Activated CD8-positive, alpha-beta memory T cell treated with anti-CD3 and anti-CD28 coated beads, Interleukin-2, amount 50 U/mL, for 4 hours (primary cell): ENCODE measurements around the gene MYO18A.
"Not testable (repeated sequence)": the region's sequence is repeated elsewhere in the genome, so short reads cannot be mapped to it uniquely, and the experiment has no call there.

ENCODE experiments used
- DNase-seq: peaks from one replicate; pipeline ENCODE4 v3.0.0-alpha.2; 2020

MYO18A gene

DNA sequence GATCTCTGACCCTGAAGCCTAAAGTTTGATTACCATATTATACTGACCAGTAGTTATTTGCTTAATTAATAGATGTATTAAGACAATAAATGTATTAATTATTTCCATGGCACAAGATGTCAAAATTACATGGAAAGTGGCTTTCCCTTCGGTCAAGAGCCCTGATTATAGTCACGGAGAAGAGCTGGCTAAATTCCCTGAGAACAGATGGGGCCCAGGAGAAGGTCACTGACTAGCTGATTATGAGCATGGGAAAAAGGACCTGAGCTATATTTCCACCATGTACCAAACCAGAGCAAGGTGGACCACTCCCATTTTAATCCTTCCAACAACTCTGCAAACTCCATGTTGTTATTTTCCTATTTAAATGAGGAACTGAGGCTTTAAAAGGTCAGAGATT lies 12.9 kb upstream of the MYO18A start:
- DNase-seq: no peak

DNA sequence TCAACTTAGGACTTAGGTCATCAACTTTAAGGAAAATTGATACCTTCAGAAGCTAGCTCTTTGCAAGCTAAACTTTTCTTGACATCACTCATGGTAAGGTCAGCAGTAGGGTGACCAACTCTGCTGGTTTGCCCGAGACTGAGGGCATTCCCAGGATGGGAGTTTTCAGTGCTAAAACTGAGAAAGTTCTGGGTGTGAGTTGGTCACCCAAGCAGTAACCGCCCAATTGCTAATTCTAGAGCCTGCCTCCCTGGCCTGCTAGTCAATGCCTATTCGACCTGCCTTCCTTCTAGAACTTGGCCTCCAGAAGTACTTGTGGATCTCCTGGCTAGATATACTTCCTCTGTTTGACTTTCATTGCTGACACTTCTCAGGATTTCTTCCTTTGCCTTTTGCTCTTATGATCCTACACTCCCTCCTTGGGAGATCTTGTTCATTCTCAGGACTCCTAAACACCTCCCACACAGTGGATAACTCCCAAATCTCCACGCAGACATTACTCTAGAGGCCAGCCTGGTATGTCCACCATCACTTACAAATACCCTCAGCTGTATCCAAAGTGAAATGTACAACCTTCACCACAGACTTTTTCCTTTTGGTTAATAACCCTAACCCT lies 10.5 kb upstream of the MYO18A start:
- DNase-seq: no peak

DNA sequence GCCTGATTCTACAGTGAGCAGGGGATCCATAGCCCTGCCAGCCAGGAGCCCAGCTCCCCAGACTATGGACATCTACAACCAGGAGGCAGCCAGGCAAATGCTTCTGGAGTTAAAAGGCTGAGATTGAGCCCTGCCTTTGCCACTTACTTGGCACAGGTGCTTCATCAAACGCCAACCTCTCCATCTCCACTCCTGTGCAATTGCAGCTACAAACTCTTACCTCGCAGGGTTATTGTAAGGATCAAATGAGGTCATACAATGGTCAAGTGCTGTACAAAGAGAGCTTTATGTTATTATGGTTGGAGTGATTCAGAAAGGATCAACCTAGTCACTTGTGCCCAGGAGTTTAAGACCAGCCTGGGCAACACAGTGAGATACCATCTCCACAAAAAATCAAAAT lies 9.8 kb upstream of the MYO18A start:
- no peak for DNase-seq

DNA sequence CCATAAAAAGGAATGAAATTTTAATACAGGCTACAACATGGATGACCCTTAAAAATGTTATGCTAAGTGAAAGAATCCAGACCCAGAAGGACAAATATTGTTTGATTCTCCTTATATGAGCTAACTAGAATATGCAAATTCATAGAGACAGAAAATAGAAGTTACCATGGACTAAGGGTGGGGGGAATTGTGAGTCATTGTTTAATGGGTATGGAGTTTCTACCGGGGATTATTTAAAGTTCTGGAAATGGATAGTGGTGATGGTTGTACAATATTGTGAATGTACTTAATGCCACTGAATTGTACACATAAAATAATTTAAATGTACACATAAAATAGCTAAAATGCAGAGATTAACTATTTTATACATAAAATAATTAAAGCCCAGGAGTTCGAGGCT lies 9.2 kb upstream of the MYO18A start:
- no peak for DNase-seq

DNA sequence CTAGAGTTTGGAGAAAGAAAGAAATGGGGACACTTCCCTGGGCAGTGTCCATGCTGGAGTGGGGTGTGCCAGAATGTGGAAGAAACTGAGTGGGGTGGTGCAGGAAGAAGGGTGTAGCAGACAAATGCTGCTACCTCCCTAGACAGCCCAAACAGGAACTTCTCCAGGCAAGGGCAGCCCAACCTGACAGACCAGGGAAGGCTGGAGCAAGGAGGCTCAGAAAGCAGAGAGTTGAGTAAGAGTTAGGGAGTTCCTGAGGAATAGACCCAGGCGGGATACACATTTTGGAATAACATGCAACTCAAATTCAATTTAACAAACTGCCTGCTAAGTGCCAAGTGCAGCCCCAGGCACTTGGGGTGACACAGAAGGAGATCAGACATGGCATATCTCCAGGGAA lies 1.0 kb upstream of the MYO18A start:
- no peak for DNase-seq

DNA sequence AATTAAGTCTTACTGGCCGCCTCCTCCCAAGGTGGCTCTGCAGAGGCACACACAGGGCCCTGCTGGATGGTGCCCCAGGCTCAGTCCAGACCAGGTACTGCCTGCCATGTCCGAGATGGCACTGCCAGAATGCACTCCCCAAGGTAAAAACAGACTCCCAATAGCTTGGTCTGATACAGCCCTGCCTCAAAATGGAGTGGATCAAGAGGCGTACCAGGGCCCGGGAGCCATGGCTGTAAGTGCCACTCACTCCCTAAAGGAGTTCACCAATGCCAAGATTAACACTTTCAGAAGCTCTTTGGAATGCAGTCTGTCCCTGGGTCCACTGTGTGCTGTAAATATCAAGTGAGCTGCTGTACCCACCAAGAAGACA lies 576 bp upstream of the MYO18A start:
- DNase-seq: no peak

DNA sequence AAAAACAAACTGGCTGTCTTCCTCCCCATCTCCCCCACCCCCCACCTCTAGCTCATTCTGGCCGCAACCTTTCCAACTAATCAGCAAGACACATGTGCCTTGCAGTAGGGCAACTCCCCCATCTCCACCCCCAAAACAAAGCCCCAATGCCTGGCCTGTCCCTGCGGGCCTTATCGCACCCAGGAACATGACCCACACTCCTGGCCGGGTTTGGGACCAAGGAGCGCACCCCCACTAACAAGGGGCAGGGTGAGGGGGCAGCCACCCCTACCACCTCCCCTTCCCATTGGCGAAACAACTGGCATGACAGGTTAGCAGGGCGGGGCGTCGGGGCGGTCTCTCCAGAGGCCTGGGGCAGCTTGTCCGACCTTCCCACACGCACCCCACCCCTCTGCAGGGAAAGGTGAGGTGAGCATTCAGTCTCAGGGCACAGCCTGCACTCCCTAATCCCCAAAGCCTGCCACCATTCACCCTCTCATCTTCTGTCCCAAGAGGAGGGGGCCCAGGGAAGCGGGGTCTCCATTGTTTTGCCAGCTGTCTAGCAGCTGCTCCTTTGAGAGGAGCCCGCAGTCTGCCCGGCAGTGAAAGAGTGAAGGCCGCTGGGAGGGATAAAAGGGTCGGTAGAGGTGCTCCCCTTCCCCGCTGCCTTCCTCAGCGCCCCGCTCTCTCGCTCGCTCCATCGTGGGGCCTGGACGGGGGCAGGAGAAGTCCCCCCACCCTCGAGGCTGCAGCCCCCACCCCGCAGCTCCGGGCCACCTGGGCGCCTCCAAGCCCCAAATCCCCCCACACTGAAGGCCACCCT lies 765 bp downstream of the MYO18A start:
- DNase-seq: no peak

DNA sequence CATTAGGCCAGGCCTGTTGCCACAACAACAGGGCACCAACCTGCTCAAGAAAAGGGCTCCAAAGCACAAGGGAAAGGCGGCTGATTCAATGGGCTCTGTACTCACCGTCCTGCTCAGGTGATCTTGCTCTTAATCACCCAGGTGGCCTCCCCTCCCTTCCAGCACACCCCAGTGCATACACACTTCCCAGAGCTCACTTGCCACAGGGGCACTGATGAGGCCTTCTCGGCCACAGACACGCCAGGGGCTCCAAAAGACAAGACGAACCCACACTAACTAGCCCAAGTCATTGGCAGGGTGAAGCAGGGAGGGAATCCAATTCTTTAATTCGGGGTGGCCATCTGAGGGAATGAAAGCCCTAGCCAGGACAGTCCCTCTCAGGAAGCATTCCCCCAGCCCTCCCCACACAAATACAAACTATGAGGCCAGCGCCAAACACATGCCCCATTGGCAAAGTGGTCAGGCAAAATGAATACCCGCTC lies 1.4 kb downstream of the MYO18A start:
- DNase-seq: no peak

DNA sequence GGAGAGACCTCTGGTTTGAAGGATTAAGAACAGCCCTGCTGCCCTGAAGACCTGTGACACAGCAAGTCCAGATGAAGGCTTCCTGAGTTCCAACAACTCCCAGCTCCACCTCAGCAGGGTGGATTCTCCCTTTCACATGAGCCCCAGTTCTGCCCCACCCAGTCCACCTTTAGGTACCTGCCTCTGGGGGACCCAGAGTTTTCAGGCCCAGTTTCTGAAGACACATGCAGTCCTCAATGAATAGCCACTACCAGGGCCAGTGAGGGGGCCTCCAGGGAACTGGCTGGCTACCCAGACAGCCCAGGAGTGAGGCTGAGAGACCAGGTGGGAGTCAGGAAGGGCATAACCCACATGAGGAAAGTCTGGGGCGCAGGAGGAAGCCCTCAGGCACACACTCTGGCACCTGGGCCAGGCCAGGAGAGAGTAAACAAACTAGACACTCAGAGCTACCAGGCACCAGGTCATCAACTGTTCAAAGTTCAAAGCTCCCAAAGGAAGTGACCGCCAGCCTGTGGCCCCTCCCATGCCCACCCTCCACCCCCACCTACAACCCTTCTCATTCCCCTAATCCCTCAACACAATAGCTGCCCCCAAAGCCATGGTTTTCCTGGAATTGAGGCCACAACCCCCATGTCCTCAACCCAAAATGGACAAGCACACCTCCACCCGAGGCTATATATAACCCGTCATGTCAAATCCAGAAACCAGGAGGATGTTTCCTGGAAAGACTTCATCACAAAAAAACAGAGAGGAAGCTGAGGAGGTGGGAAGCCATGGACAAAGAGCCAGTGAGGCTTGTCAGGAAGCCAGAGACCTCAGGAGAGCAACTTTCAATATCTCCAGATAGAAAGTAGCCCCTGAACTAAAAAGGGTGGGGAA lies 2.1 kb downstream of the MYO18A start:
- DNase-seq: no peak

DNA sequence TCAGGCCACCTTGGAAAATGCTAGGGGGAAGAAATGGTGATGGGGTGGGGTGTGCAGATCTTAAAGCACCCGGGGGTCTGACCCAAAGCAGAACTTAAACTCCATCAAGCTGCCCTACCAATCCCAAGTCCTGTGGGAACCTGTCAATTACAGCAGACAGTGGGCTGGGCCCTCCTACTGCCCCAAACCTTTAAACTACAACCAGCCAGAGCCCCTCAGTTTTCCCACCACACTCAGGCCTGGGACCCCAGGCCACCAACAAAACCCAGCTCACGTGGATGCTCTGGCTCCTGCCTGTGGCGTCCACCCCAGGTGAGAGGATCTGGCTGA lies 2.7 kb downstream of the MYO18A start:
- no peak for DNase-seq

DNA sequence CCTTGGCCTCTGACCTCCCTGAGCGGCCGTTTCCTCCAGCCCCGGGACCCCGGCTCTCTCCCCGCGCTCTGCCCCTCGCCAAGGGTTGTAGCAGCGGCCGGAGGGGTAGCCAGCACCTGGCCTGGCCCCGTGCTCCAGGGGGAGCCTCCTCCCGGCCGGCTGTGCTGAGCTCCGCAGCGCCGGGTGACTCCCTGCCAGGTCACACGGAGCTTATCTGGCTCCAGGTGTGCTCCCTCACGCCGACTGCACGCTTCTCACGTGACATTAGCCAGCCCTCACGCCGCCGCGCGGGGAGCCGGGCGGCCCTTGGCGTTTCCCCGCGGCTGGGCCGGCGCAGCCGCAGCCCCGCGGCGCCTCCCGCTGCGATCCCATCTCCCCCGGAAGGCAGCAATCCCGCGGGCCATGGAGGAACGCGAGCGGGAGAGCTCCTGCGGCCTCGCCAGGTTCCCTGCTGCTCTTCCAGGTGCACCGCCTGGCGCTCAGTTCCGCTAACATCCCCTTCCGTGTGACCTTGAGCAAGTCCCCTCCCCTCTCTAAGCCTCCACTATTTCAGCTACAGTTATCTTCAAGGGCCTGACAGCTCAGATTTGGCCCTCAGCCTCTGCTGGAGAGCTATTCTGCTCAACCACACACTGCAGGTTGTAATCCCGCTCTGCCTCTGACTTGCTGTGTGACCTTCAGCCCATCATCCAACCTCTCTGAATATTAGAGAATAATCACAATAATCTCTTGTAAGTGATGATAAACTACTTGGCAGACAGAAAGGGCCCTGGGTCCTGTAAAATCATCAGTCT lies 3.4 kb downstream of the MYO18A start:
- DNase-seq: peak; percentile 57

DNA sequence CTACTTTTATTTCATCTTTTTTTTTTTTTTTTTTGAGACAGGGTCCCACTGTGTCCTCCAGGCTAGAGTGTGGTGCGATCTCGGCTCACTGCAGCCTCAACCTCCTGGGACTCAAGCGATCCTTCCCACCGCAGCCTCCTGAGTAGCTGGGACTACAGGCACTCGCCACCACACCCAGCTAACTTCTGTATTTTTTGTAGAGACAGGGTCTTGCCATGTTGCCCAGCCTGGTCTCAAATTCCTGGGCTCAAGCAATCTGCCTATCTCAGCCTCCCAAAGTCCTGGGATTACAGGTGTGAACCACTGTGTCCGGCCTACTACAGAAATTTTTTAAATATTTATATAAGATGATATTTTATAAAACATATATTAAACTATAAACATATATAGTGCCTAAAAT lies 4.8 kb downstream of the MYO18A start:
- no peak for DNase-seq

DNA sequence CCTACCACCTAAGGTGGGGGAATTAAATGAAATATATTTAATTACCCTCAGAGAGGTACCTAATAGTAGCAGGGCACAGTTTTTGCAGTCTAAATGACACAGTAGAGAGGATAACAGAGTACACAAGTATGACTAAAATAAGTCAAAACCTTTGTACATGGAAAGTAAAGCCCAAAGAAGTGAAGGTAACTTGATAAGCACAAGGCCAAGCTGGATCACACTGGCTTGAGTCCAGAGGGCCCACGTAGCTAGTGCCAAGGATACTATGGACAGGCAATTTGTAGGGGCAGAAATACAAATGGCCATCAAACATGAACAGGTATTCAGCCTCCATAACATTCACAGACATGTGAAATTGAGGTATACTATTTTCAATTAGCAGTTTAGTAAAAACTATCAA lies 7.6 kb downstream of the MYO18A start:
- no peak for DNase-seq

DNA sequence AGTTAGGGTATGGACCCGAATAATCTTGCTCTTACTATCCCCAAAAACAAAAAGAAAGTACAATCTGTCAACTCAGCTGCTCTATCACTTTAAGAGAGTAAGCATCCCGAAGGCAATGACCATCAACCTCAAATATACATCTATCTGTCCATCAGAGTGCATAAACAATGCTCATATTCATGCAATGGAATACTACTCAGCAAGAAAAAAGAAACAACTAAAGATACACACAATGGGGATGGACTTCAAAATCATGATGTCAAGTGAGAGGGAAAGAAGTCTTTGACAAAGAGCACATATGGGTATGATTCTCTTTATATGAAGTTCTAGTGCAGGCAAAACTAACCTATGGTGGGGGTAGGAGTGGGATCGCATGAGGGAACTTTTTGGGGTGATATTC lies 9.5 kb downstream of the MYO18A start:
- no peak for DNase-seq

DNA sequence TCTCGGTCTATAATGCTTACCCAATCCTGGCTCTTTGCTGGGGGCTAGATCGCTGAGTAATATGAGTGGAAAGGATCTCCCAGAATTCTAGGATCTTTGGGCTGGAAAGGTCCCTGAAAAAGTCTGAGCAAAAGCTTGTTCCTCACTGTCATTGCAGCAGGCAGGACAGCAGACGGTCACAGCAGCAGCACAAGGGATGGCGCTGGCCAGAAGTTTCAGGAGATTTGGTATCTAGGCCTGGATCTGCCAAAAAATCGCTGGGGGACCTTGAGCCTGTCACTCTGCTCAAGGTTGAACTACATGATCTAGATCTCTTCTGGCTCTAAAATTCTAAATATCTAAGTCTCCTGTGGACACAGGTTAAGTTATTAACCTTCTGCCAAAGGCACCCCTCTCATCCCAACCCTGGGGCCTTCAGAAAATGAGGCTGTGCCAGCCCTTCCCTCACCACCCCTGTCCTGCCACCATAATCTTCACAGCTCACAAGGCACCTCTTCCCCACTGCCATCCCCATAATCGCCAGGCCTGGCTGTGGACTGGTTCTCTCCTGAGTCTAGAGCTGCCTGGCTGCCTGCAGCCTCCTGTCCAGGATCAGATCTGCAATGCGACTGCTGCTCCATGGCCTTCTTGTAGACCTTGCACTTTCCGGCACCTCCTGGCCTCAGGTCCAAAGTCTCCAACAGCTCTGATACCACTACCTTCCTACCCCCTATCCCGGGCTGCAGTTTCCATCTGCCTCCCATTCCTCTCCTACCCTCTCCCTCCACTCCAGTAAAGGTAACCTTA lies 10.2 kb downstream of the MYO18A start:
- DNase-seq: no peak

DNA sequence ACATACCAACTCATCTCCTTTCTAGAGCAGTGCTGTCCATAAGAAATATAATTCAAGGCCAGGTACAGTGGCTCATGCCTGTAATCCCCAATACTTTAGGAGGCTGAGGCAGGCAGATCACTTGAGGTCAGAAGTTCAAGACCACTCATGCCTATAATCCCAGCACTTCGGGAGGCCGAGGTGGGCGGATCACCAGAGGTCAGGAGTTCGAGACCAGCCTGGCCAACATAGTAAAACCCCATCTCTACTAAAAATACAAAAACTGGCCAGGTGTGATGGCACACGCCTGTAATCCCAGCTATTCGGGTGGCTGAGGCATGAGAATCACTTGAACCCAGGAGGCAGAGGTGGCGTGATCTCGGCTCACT lies 11.5 kb downstream of the MYO18A start:
- not testable (repeated sequence) for DNase-seq

DNA sequence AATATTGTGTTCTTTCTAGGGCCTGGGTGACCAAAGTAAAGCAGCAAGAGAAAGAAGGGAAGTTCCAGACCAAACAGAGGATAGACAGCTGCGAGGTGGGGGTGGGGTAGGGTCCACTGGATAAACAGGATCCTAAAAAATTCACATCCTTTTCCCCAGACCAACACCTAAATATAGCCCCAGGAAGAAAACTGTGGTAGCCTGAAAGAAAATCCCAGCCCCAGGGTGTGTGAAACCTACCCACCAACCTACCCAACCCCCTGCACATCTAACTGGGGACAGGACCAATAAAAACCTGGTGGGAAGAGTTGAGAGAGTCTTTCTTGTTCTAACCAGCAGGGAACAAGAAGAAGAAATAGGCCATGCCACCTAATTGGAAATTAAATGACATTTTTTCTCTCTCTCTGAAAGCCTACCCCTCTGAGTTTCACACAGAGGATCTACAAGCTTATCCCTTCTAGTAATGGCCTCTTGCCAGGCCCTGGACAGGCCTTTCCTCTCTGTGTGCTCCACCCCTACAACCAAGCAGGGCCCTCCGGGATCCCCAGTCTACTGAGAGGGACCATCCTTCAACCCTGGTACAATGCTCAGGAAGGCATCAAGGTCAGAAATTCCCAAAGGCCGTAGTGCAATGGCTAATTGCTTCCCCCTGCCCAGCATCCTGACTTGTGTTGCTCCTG lies 12.0 kb downstream of the MYO18A start:
- no peak for DNase-seq

DNA sequence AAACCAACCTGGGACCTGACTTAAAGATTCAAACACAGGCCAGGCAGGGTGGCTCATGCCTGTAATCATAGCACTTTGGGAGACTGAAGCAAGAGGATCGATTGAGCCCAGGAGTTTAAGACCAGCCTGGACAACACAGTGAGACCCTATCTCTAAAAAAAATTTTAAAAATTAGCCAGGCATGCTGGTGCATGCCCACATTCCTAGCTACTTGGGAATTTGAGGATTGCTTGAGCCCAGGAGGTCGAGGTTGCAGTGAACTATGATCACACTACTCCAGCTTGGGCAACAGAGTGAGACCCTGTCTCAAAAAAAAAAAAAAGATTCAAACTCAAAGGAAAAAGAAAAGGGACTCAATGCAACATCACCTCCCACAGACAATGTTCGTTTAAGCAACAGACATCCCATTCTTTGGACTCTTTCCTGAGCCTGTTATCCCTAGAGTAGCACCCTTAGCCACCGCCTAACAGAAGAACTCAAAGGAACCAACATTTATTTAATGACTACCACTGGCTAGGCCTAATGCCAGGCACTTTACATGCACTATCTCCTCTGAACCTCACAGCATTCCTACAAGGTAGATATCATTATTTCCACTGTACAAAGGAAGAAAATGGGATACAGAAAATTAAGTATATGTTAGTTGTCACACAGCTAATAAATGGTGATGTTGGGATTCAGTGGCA lies 12.7 kb downstream of the MYO18A start:
- DNase-seq: no peak

DNA sequence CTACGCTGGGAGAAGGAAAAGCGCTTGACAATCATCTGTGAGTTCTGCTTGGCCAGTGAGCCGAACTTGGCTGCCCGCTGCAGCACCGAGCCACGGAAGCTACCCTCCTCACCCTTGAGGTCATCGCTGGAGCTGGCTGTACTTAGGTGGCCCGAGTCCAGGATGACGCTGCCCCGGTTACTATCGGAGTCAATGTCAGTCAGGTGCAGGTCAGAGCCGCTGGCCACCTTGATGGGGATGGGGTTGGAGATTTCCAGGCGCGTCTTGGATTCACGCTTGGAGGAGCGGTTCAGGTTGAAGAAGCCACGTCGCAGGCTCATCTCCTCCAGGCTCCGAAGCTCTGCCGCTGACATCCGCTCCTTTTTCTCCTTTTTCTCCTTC lies 13.7 kb downstream of the MYO18A start:
- no peak for DNase-seq

DNA sequence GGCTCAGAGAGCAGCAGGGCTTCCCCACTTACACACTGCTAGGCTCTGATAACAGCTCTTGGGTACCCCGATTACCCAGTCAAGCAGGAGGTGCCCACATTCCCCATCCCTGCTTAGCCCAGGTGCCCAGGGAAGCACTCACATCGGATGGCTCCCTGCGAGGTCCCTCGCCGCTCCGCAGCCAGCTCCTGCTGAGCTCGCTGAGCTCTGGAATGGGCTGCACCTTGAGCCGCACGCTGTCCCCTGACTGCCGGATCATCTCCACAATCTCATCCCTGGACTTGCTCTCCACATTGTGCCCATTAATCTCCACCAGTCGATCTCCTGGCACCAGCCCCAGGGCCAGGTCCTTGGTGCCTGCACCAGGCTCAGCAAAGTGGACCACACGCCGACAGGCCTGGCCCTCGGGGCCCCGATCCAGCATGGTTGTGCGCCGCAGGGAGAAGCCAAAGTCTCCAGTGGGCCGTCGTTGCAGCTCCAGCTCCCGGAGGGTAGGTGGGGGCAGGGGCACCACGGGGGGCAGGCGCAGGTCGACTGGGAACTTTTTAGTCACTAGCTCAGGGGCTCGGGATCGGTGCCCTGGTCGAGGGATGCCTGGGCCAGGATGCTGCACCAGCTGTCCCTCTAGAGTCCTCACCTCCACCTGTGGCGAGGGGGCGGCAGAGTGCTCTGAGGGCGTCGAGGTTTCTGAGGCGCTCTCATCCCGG lies 14.2 kb downstream of the MYO18A start:
- no peak for DNase-seq
